Liver (tissue), 10 donors: ENCODE results near the gene TMEM35B. TPM values are rescaled to one million over a fixed set of nuclear protein-coding genes. Genes with fewer than 3 reads are reported as not detected.
"Not testable (repeated sequence)": the region's sequence is repeated elsewhere in the genome, so short reads cannot be mapped to it uniquely, and the experiment has no call there.

Experiments
- DNase-seq: peaks from one replicate; pipeline ENCODE4 v3.0.0-alpha.2; 2017; ENCODE audit warnings: low spot score
- H3K27ac ChIP-seq, 2 donors: one replicate each; pipeline ENCODE4 v1.7.0; 2013; ENCODE audit warnings: inconsistent platforms in 2 of 2, low read length in 2 of 2, control low read depth in 1 of 2, low read depth in 1 of 2, mild to moderate bottlenecking in 1 of 2
- H3K27me3 ChIP-seq, 4 donors: one replicate each; pipeline versions ENCODE4 v1.6.1 to v1.7.0; 2013; ENCODE audit warnings: low read length in 3 of 4, inconsistent platforms in 1 of 4, mild to moderate bottlenecking in 1 of 4, moderate library complexity in 1 of 4; ENCODE audit not compliant: control insufficient read depth in 4 of 4, insufficient read depth in 4 of 4
- H3K36me3 ChIP-seq, 4 donors: one replicate each; pipeline versions ENCODE4 v1.6.1 to v1.7.0; 2013; ENCODE audit warnings: low read length in 3 of 4, mild to moderate bottlenecking in 3 of 4, low read depth in 1 of 4, moderate library complexity in 1 of 4; ENCODE audit not compliant: control insufficient read depth in 4 of 4, insufficient read depth in 3 of 4
- H3K4me1 ChIP-seq, 4 donors: one replicate each; pipeline versions ENCODE4 v1.6.1 to v1.7.0; 2013; ENCODE audit warnings: low read length in 3 of 4, mild to moderate bottlenecking in 3 of 4, moderate library complexity in 1 of 4; ENCODE audit not compliant: control insufficient read depth in 4 of 4, insufficient read depth in 4 of 4
- H3K4me3 ChIP-seq, 3 donors: one replicate each; pipeline versions ENCODE4 v1.6.1 to v1.7.0; 2013; ENCODE audit warnings: low read length in 3 of 3, control low read depth in 1 of 3, low read depth in 1 of 3, mild to moderate bottlenecking in 1 of 3
- H3K9ac ChIP-seq, 2 donors: one replicate each; pipeline ENCODE4 v1.7.0; 2013; ENCODE audit warnings: low read length in 2 of 2, mild to moderate bottlenecking in 2 of 2, moderate library complexity in 2 of 2, control low read depth in 1 of 2, low read depth in 1 of 2
- H3K9me3 ChIP-seq, 4 donors: one replicate each; pipeline versions ENCODE4 v1.6.1 to v1.7.0; 2013; ENCODE audit warnings: low read length in 3 of 4; ENCODE audit not compliant: control insufficient read depth in 4 of 4
- WGBS: extraction: QIAGEN DNeasy Blood & Tissue Kit; methylation state at CpG from one replicate; pipeline ENCODE4 v1.1.7; 2013; 5-methylcytosine and 5-hydroxymethylcytosine counted together
- polyA plus RNA-seq, 2 donors: library from polyadenylated mRNA; stranded (reverse) in 1 of 2; unstranded in 1 of 2; fragments of 200-250 nt in 1 of 2; fragments of >200 nt in 1 of 2; fragmentation: Nextera tagmentation in 1 of 2; extraction: Ambion mirVana in 1 of 2; gene quantifications; one replicate each; pipeline versions ENCODE4 v1.2.1 to v1.2.3, GENCODE V29; 2013 to 2015
- small RNA-seq: library from RNA; depleted of rRNA; stranded (forward); fragments of <200 nt; gene quantifications from one replicate; pipeline ENCODE3, GENCODE V24; 2014
- total RNA-seq, 2 donors: library from RNA; depleted of rRNA; stranded (reverse); fragments of >200 nt; gene quantifications; one replicate each; pipeline ENCODE4 v1.2.3, GENCODE V29; 2014
- donor health status: healthy.
- donor health status: healthy.
- donor health status: healthy.
- donor health status: healthy.
- donor health status: healthy.

TMEM35B gene
- total and polyA plus RNA-seq, 4 donors: 13.4 to 31.7 (median 20.3) TPM

- not testable (repeated sequence) for DNase-seq, H3K27ac ChIP-seq, H3K27me3 ChIP-seq, H3K36me3 ChIP-seq, H3K4me1 ChIP-seq, H3K4me3 ChIP-seq, H3K9me3 ChIP-seq, H3K9ac ChIP-seq
- WGBS: 97% methylated on average over 2 of the region's 2 CpGs
Measured at GRCh38 chr1:34941798-34942197, 43.3 kb downstream of the TMEM35B start.

Small RNA genes within 50 kb of the gene (small RNA-seq; reads per million reads assigned to genes)
- gene TMEM35B: not detected

Other genes starting within 250 kb of the TMEM35B start
- gene GJB5, start 230.3 kb downstream of the TMEM35B start, total RNA-seq: not detected
- not detected for gene GJB5, start 230.3 kb downstream of the TMEM35B start, polyA plus RNA-seq
- not detected for gene GJB4, start 225.6 kb downstream of the TMEM35B start, total RNA-seq
- gene GJB4, start 225.6 kb downstream of the TMEM35B start, polyA plus RNA-seq: not detected
- under 1 TPM in 1 of 2 donors, not detected in 1; 0.33 TPM for gene GJB3, start 204.1 kb downstream of the TMEM35B start, total RNA-seq
- under 1 TPM; 0.15 to 0.17 TPM for gene GJB3, start 204.1 kb downstream of the TMEM35B start, polyA plus RNA-seq
- 10 to 100 TPM in 1 of 2 donors, 1 to 10 TPM in 1; 6.1 to 10.6 TPM for gene GJA4, start 192.3 kb downstream of the TMEM35B start, total RNA-seq
- gene GJA4, start 192.3 kb downstream of the TMEM35B start, polyA plus RNA-seq: 10 to 100 TPM in 1 of 2 donors, 1 to 10 TPM in 1; 7.9 to 10.3 TPM
- gene SMIM12, start 125.6 kb downstream of the TMEM35B start, total RNA-seq: 10 to 100 TPM; 11.9 to 37.7 TPM
- 10 to 100 TPM; 53.3 to 60.8 TPM for gene SMIM12, start 125.6 kb downstream of the TMEM35B start, polyA plus RNA-seq
- under 1 TPM; 0.05 to 0.08 TPM for gene DLGAP3, start 55.7 kb downstream of the TMEM35B start, total RNA-seq
- gene DLGAP3, start 55.7 kb downstream of the TMEM35B start, polyA plus RNA-seq: under 1 TPM; 0.08 to 0.19 TPM
- gene ZMYM6, start 46.6 kb upstream of the TMEM35B start, total RNA-seq: 10 to 100 TPM; 10.3 to 12.0 TPM
- gene ZMYM6, start 46.6 kb upstream of the TMEM35B start, polyA plus RNA-seq: 1 to 10 TPM; 3.2 to 4.8 TPM
- 10 to 100 TPM in 1 of 2 donors, 1 to 10 TPM in 1; 7.8 to 10.8 TPM for gene ZMYM1, start 94.0 kb upstream of the TMEM35B start, total RNA-seq
- 1 to 10 TPM; 2.0 to 3.6 TPM for gene ZMYM1, start 94.0 kb upstream of the TMEM35B start, polyA plus RNA-seq
- gene SFPQ, start 207.8 kb upstream of the TMEM35B start, total RNA-seq: 100 to 1,000 TPM in 1 of 2 donors, 10 to 100 TPM in 1; 81.2 to 173 TPM
- 10 to 100 TPM; 29.7 to 51.3 TPM for gene SFPQ, start 207.8 kb upstream of the TMEM35B start, polyA plus RNA-seq